ENCODE data around the gene PRCD. TPM values are rescaled to one million over a fixed set of nuclear protein-coding genes. Genes with fewer than 3 reads are reported as not detected.

PRCD gene
- polyA plus RNA-seq, 1 experiment: 0.21 TPM

DNA sequence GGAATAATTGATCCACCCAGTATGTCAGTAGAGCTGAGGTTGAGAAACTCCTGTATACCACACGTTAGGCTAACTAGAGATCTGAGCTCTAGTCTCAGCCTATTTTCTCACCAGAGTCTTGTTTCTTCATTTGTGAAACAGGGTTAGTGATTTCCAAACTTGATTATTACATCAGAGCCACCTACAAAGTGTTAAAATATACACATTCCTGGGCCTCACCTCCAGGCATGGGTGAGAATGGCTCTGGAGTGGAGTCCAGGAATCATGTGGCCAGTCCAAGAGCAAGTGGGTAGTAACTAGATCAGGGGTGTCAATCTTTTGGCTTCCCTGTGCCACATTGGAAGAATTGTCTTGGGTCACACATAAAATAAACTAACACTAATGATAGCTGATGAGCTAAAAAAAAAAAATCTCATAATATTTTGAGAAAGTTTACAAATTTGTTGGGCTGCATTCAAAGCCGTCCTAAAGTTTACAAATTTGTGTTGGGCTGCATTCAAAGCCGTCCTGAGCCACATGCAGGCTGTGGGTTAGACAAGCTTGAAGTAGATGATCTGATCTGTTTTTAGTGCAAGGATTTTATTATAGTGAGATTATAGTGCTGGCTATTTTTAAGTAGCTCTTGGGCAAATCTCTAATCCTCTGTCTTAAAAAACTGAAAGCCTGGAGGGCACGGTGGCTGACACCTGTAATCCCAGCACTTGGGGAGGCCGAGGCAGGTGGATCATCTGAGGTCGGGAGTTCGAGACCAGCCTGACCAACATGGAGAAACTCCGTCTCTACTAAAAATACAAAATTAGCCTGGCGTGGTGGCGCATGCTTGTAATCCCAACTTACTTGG is 20.4 kb downstream of the PRCD start:
- ChIA-PET POLR2A (interaction anchor here (0.7 kb wide), 1 partner anchor 174 kb away, joined by 4 read pairs; no protein-coding TSS in a partner anchor), CTCF (interaction anchor here (0.6 to 7.3 kb wide), 11 partner anchors 14 to 506 kb away, joined by 3 to 47 read pairs (median 6); partner anchors contain the start of gene PRCD)
- DNase-seq (ENCODE audit: low read depth): no peak
- Histone ChIP-seq H3K4me3 (ENCODE audit: low read depth, low read length) (no peak overlapping the region), H3K27me3 (ENCODE audit: control insufficient read depth, insufficient read depth, low read length) (no peaks in the 10 kb centered on the region), H3K36me3 (ENCODE audit: control insufficient read depth, insufficient read depth, low read length) (0 out of 2 replicates have a peak, but pooled peaks cover 1% of the 10 kb centered on the region)
- TF ChIP-seq, protein P1, sequence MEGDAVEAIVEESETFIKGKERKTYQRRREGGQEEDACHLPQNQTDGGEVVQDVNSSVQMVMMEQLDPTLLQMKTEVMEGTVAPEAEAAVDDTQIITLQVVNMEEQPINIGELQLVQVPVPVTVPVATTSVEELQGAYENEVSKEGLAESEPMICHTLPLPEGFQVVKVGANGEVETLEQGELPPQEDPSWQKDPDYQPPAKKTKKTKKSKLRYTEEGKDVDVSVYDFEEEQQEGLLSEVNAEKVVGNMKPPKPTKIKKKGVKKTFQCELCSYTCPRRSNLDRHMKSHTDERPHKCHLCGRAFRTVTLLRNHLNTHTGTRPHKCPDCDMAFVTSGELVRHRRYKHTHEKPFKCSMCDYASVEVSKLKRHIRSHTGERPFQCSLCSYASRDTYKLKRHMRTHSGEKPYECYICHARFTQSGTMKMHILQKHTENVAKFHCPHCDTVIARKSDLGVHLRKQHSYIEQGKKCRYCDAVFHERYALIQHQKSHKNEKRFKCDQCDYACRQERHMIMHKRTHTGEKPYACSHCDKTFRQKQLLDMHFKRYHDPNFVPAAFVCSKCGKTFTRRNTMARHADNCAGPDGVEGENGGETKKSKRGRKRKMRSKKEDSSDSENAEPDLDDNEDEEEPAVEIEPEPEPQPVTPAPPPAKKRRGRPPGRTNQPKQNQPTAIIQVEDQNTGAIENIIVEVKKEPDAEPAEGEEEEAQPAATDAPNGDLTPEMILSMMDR (IDR thresholded peaks at IDR 0.05; ENCODE audit: insufficient read depth, low read depth, low read length): no peak

DNA sequence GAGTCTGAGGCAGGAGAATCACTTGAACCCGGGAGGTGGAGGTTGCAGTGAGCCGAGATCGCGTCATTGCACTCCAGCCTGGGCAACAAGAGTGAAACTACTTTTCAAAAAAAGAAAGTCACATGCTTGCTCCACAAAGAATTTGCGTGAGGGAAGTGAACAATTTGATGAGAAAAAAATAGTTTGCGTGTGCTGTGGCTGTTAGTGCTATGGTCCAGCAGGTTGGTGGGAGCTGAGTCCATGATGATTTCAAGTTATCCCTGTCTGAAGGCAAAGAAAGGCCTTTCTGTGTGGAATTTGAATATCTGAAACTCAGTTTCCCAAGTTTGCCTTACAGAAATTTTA is 21.0 kb downstream of the PRCD start:
- ChIA-PET CTCF (interaction anchor here (0.6 to 7.3 kb wide), 10 partner anchors 15 to 506 kb away, joined by 3 to 47 read pairs (median 14); partner anchors contain the start of gene PRCD), POLR2A (interaction anchor here (0.7 kb wide), 1 partner anchor 174 kb away, joined by 4 read pairs; no protein-coding TSS in a partner anchor)
- TF ChIP-seq, protein P1 (IDR thresholded peaks at IDR 0.05; ENCODE audit: insufficient read depth, low read depth, low read length): no peak
- DNase-seq (ENCODE audit: low read depth): no peak
- Histone ChIP-seq H3K36me3 (ENCODE audit: control insufficient read depth, insufficient read depth, low read length) (0 out of 2 replicates have a peak, but pooled peaks cover 1% of the 10 kb centered on the region), H3K4me3 (ENCODE audit: low read depth, low read length) (no peak overlapping the region), H3K27me3 (ENCODE audit: control insufficient read depth, insufficient read depth, low read length) (no peaks in the 10 kb centered on the region)

DNA sequence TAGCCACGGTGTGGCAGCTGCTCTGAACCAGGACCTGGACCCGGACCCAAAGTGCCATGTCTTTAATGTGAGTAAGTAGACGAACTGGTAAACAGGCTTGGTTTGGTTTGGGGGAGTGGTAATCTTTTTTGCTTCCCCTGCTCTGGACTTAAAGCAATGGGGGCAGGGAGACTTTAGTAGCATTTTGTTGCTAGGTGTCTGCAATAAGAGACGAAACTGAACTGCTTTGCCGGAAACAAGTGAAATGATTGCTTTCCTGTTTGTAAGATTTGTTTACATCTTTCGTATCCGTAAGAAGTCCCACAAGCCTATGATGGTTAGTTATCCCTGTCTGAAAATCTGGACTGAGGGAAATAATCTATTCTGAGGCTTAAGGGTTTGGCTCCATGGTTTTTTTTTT is 21.5 kb downstream of the PRCD start:
- TF ChIP-seq, protein P1 (IDR thresholded peaks at IDR 0.05; ENCODE audit: insufficient read depth, low read depth, low read length): no peak
- H3K4me3 ChIP-seq (ENCODE audit: low read depth, low read length): no peak overlapping the region
- peaks cover 5% of the 10 kb centered on the region; the same call in 1 of the 2 replicates for H3K36me3 ChIP-seq (ENCODE audit: control insufficient read depth, insufficient read depth, low read length)
- ChIA-PET CTCF (interaction anchor here (0.7 to 7.3 kb wide), 6 partner anchors 15 to 153 kb away, joined by 4 to 47 read pairs (median 16); partner anchors contain the start of gene PRCD), POLR2A (no interaction called here)
- no peak for DNase-seq (ENCODE audit: low read depth)
- H3K27me3 ChIP-seq (ENCODE audit: control insufficient read depth, insufficient read depth, low read length): no peaks in the 10 kb centered on the region

DNA sequence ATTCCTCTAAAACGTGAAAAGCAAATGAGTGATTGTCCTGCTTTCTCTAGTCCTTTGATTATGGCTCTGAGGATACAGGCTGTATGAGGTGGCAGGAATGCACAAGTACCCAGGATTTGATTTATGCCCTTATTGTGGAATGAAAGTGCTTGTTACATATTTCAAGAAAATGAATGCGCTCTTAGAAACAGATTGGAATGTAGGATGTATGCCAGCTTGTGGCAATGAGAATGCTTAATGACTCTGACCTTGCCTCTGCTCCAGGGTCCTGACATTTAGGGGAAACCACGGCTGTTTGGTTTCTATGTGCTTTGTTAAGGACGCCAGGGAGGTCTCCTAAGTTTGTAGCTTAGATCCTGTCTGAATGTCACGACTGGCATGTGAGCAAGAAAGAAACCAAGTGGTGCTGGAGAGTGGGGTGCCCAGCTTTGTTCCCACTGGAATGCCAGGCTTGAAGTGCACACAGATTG is 22.0 kb downstream of the PRCD start:
- CTCF ChIA-PET: interaction anchor here (0.7 to 7.3 kb wide), 4 partner anchors 16 to 120 kb away, joined by 4 to 47 read pairs (median 24); no protein-coding TSS in a partner anchor
- POLR2A ChIA-PET: interaction anchor here (0.6 kb wide), 1 partner anchor 117 kb away, joined by 6 read pairs; no protein-coding TSS in a partner anchor

More for the DNA sequence above, 22.0 kb downstream of the PRCD start:
- TF ChIP-seq, protein P1 (IDR thresholded peaks at IDR 0.05; ENCODE audit: insufficient read depth, low read depth, low read length): no peak
- no peaks in the 10 kb centered on the region for H3K27me3 ChIP-seq (ENCODE audit: control insufficient read depth, insufficient read depth, low read length)
- DNase-seq (ENCODE audit: low read depth): no peak
- H3K36me3 ChIP-seq (ENCODE audit: control insufficient read depth, insufficient read depth, low read length): peaks cover 5% of the 10 kb centered on the region; the same call in 1 of the 2 replicates
- no peak overlapping the region for H3K4me3 ChIP-seq (ENCODE audit: low read depth, low read length)
